Measurements from ENCODE around the gene GPR132.

DNA sequence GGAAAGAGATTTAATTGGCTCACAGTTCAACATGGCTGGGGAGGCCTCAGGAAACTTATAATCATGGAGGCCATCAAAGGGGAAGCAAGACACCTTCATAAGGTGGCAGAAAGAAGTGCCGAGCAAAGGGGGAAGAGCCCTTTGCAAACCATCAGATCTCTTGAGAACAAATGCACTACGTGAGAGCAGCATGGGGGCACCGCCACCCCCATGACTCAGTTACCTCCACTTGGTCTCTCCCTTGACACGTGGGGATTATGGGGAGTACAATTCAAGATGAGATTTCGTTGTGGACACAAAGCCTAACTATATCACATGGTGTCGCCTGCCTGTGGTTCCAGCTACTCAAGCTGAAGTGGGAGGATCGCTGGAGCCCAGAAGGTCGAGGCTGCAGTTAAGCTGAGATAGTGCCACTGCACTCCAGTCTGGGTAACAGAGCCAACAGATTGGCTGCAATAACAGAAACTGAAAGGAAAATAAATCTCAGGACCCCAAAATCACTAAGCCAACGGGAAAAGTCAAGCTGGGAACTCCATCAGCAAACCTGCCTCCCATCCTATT is 34.3 kb downstream of the GPR132 start:
- TF ChIP-seq, protein P1, sequence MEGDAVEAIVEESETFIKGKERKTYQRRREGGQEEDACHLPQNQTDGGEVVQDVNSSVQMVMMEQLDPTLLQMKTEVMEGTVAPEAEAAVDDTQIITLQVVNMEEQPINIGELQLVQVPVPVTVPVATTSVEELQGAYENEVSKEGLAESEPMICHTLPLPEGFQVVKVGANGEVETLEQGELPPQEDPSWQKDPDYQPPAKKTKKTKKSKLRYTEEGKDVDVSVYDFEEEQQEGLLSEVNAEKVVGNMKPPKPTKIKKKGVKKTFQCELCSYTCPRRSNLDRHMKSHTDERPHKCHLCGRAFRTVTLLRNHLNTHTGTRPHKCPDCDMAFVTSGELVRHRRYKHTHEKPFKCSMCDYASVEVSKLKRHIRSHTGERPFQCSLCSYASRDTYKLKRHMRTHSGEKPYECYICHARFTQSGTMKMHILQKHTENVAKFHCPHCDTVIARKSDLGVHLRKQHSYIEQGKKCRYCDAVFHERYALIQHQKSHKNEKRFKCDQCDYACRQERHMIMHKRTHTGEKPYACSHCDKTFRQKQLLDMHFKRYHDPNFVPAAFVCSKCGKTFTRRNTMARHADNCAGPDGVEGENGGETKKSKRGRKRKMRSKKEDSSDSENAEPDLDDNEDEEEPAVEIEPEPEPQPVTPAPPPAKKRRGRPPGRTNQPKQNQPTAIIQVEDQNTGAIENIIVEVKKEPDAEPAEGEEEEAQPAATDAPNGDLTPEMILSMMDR (conservative IDR thresholded peaks at IDR 0.05; ENCODE audit: low read depth in 2 of 2), result no peak
- TF ChIP-seq EZH2 (IDR thresholded peaks at IDR 0.05; ENCODE audit: low read depth, unreplicated experiment) (no peak), EZH2phosphoT487 (IDR thresholded peaks at IDR 0.05; ENCODE audit: unreplicated experiment) (no peak), POLR2AphosphoS5 (IDR thresholded peaks at IDR 0.05; ENCODE audit: low read depth) (no peak), ZNF114 (CRISPR knock-in tag; IDR thresholded peaks at IDR 0.05) (no peak), REST (IDR thresholded peaks at IDR 0.05; ENCODE audit: unreplicated experiment) (no peak), NANOG (IDR thresholded peaks at IDR 0.05; ENCODE audit: borderline replicate concordance) (no peak), JUNB (IDR thresholded peaks at IDR 0.05; ENCODE audit: unreplicated experiment) (no peak), CREB1 (CRISPR knock-in tag; IDR thresholded peaks at IDR 0.05; ENCODE audit: low read depth) (no peak), ZNF331 (CRISPR knock-in tag; IDR thresholded peaks at IDR 0.05; ENCODE audit: low read depth) (no peak), ETS1 (IDR thresholded peaks at IDR 0.05) (no peak), ZNF462 (CRISPR knock-in tag; IDR thresholded peaks at IDR 0.05) (no peak)
